GM19025 (cell line): ENCODE results near the gene CDCP1.
"Not testable (repeated sequence)": the region's sequence is repeated elsewhere in the genome, so short reads cannot be mapped to it uniquely, and the experiment has no call there.

Experiments
- ATAC-seq: cut with Tn5 transposase; IDR thresholded peaks from one replicate; pipeline ENCODE4 v1.9.1; 2021; ENCODE audit warnings: mild to moderate bottlenecking, low read depth, moderate library complexity; ENCODE audit not compliant: unreplicated experiment

The CDCP1 gene

DNA sequence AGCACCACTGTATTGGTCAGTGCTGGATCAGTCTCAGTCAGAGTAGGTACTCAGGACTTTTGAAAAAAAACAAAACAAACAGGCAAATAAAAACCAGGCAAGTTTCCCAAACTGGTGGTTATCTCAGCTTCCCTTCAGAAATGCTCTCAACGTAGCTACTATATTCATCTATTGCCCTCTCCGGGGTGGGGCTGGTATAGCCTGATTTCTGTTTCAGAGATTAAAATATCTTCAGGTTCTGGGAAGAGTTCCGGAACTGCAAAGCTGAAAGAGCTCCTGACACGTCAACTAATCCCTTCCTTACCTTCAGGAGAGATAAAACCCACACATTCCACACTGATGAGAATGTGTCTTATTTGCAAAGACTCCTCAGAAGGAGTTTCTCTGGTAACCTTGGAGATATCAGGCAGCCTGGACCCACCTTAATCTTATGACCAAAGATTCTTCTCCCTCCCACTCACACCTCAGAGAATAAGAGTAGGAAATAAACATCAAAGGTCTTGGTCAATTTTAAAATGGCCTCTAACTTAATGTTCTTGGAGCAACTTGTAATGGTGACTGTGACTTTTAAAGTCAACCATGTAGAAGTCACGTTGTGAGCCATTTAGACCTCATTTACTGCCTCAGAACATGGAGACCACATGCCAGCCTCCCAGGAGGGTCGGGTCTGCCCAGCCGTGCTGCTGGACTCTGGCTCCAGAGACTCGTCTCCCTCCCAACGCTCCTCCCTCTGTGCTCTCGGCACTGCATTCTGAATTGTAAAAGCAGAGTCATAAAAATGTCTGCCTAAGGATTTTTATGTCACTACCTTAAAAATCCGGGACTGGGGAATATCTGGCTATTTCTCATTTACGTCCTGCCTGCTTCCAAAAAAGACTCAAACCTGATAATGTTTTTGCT, 53.8 kb downstream of the CDCP1 start:
- no peak for ATAC-seq

DNA sequence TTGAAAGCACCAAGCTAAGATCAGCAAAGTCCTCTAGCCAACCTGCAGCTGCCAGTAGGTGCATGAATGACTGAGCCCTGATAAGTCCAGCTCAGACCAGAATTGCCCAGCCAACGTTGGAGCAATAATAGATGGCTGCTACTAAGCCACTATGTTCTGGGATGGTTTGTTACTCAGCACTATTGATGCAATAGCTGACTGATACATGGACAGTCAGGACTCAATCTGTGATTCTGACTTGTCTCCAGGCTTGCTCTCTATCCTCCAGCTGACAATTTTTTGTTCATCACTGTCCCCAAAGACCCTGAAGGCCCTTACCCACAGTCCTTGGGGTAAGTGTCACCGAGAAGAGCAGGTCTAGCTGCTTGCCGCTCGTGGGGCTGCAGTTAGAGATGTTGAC, 55.3 kb downstream of the CDCP1 start:
- no peak for ATAC-seq

DNA sequence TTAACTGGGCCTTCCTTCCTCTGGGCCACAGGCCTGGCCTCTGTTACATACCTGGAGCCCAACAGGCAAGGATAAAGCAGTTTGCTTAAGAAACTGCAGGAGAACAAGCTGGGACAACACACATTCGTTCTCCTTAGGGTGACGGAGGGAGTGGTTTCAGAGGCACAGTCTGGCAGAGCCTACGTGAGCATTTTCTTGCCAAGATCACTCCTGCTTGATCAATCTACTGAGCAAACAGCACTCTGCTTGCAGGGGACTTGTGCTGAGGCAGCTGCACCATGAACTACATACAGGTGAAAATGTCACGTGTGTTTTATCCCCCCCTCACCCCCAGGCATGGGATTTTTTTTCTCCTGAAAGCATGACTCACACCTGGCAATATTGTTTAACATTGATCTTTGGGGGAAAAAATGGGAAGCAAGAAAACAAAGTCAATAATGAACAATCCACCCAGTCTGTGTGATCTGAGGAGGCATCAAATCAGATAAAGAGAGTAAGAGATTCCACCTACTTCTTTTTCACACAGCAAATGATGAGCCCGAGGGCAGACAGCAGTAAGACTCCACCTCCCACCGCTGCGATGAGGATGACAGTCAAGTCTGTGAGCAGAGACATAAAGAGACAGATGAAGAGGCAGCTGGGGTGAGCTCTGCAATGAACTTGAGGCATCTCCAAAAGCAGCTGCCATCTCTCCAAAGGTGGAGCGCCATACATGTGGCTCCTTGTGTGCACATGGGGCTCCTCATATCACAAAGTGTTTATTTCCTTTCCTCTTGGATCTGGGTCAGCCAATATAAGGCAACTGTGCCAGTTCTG, 57.4 kb downstream of the CDCP1 start:
- ATAC-seq = no peak

- ATAC-seq = no peak
Observed at GRCh38 chr3:45087155-45087554, 59.0 kb downstream of the CDCP1 start.

- no peak for ATAC-seq
Observed at GRCh38 chr3:45084820-45085816, 61.1 kb downstream of the CDCP1 start.

- ATAC-seq = no peak
Observed at GRCh38 chr3:45084361-45084760, 61.8 kb downstream of the CDCP1 start.

DNA sequence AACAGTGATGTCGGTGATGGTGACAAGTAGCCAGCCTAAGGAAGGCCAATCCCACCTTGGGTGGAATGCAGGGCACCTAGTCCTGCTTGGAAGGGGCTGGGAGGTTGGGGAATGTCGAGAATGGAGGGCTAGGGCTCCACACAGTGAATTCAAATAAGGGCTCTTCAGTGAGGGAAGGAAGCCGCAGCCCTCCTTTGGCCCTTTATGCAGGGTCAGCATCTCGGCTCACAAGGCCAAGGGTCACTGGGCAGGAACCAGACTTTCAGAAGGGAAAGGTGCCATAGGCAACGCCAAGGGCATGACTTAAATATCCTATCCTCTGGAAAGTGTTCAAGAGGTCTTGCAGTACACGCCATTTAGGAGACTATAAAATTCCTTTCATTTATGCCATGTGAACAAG, 63.2 kb downstream of the CDCP1 start:
- ATAC-seq = no peak

GRCh38 chr3:45082142-45082538, 64.0 kb downstream of the CDCP1 start:
- ATAC-seq = no peak

GRCh38 chr3:45081506-45082141, 64.6 kb downstream of the CDCP1 start:
- no peak for ATAC-seq

DNA sequence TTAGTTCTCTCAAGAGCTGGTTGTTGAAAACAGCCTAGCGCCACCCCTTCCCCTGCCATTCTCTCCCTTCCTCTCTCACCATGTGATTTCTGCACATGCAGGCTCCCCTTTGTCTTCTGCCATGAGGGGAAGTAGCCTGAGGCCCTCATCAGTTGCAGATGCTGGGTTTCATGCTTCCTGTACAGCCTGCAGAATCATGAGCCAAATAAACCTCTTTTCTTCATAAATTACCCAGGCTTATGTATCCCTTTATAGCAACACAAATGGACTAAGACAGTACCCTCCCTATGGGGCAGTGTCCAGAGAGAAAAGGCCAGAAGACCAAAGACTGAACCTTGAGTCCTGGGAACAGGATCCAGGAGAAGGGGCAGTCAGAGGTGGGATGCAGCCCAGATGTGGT, 65.4 kb downstream of the CDCP1 start:
- no peak for ATAC-seq

DNA sequence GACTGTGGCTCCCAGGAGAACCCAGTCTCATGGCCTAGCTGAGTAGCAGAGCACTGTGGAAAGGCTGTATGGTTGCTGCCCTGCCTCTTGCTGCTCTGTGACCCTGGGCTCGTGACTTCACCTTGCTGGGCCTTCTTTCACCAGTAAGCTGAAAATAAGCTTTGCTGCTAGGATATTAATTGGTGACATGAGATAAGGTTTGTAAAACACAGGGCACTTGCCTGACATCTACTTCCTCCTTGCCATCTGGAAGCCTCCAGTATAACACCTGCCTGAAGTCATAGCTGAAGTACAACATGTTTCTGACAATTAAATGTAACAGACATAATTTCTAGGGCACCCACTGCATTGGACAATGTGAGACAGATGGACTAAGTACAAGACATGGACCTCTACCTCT, 66.5 kb downstream of the CDCP1 start:
- no peak for ATAC-seq

- ATAC-seq = no peak
Observed at GRCh38 chr3:45078910-45079522, 67.2 kb downstream of the CDCP1 start.

- ATAC-seq = not testable (repeated sequence)
Observed at GRCh38 chr3:45078256-45078655, 67.9 kb downstream of the CDCP1 start.

- ATAC-seq = no peak
Observed at GRCh38 chr3:45075821-45076625, 70.2 kb downstream of the CDCP1 start.

- ATAC-seq = no peak
Observed at GRCh38 chr3:45071075-45071474, 75.1 kb downstream of the CDCP1 start.

GRCh38 chr3:45067941-45068340, 78.2 kb downstream of the CDCP1 start:
- ATAC-seq = no peak

DNA sequence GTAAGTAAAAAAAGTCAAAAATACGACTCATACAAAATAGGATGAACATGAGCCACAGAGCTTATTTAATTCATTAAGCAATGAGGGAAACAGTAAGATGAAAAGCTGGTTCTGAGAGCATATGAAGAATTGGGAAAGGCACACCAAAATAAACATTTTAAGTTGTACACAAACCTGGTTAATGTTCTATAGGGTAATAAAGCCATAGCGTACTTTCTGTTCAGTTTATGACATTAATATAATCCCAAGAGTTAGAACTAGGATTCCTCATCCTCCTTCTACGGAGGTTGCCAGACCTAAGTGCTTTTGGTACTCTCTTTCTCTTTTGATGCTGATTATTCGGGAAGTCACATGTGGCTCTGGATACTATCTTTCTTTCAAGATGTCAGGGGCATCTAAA, 78.7 kb downstream of the CDCP1 start:
- ATAC-seq = no peak

DNA sequence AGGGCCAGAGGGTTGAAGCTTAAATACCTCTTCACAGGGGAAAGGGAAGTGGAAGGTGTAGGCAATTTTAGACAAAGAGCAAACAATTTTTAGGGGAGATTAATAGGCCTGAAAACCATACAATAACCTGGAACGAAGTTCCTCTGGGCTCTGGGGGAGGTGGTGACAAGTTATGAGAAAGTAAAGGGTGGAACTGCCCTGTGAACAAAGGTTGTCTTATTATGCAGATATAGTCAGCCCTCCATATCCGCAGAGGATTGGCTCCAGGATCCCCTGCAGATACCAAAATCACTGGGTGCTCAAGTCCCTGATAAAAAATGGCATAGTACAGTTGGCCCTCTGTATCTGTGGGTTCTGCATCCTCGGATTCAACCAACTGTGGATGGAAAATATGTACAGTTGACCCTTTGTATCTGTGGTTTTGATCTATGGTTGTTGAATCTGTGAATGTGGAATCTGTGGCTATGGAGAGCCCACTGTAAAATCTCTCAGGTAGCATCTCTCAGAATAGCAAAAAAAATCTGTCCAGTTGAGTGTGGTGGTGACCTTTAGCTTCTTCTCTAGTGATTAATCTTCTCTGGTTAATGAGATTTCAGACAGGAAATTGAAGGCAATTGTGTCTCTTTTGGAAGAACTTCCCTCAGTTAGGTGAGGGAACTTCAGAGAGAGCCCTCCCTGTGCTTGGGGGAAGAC, 79.9 kb downstream of the CDCP1 start:
- no peak for ATAC-seq
